Hepatocyte (in vitro differentiated cells): Measurements from ENCODE around the gene APEX1. TPM values are rescaled to one million over a fixed set of nuclear protein-coding genes. Genes with fewer than 3 reads are reported as not detected.

Experiments
- DNase-seq: peaks from one replicate; pipeline ENCODE4 v3.0.0-alpha.2; 2016; ENCODE audit warnings: low spot score
- H2AFZ ChIP-seq: fragments of 200-600 bp; sonication (generic); 2 replicates; pipeline ENCODE4 v1.6.0; 2016; ENCODE audit warnings: antibody characterized with exemption, mild to moderate bottlenecking
- H3K27ac ChIP-seq: fragments of 200-600 bp; sonication (generic); 2 replicates; pipeline ENCODE4 v1.5.1; 2016; ENCODE audit warnings: mild to moderate bottlenecking
- H3K27me3 ChIP-seq: fragments of 200-600 bp; sonication (generic); 2 replicates; pipeline ENCODE4 v1.6.1; 2016
- H3K36me3 ChIP-seq: fragments of 200-600 bp; sonication (generic); replicated peaks from 2 replicates; pipeline ENCODE4 v1.5.1; 2016; ENCODE audit warnings: low read depth; ENCODE audit not compliant: insufficient read depth
- H3K4me1 ChIP-seq: fragments of 200-600 bp; sonication (generic); 2 replicates; pipeline ENCODE4 v1.5.1; 2016; ENCODE audit warnings: mild to moderate bottlenecking, moderate library complexity; ENCODE audit not compliant: insufficient read depth
- H3K4me2 ChIP-seq: fragments of 200-600 bp; sonication (generic); 2 replicates; pipeline ENCODE4 v1.6.0; 2016
- H3K4me3 ChIP-seq: fragments of 200-600 bp; sonication (generic); 2 replicates; pipeline ENCODE4 v1.5.1; 2016; ENCODE audit warnings: mild to moderate bottlenecking
- H3K79me2 ChIP-seq: fragments of 200-600 bp; sonication (generic); 2 replicates; pipeline ENCODE4 v1.6.0; 2017; ENCODE audit warnings: mild to moderate bottlenecking
- H3K9me2 ChIP-seq: fragments of 200-600 bp; sonication (generic); replicated peaks from 2 replicates; pipeline ENCODE4 v1.6.0; 2017; ENCODE audit warnings: mild to moderate bottlenecking; ENCODE audit not compliant: insufficient read depth
- H3K9me3 ChIP-seq: fragments of 200-600 bp; sonication (generic); 2 replicates; pipeline ENCODE4 v1.5.1; 2016; ENCODE audit warnings: low read depth, mild to moderate bottlenecking
- H4K20me1 ChIP-seq: fragments of 200-600 bp; sonication (generic); 2 replicates; pipeline ENCODE4 v1.6.0; 2016; ENCODE audit warnings: mild to moderate bottlenecking; ENCODE audit not compliant: insufficient read depth, poor library complexity, severe bottlenecking
- EZH2 ChIP-seq: fragments of 200-600 bp; sonication (generic); IDR thresholded peaks from 2 replicates; pipeline ENCODE4 v1.6.1; 2016; ENCODE audit warnings: antibody characterized with exemption, mild to moderate bottlenecking, borderline replicate concordance
- EZH2phosphoT487 ChIP-seq: fragments of 200-600 bp; sonication (generic); IDR thresholded peaks from one replicate; pipeline ENCODE4 v1.6.1; 2018; ENCODE audit warnings: antibody characterized with exemption, mild to moderate bottlenecking, low read depth, moderate library complexity; ENCODE audit not compliant: unreplicated experiment, severe bottlenecking
- WGBS: methylation state at CpG from one replicate; pipeline ENCODE4 v1.1.6; 2016; ENCODE audit warnings: low lambda C conversion rate; ENCODE audit errors: missing lambda C conversion rate; 5-methylcytosine and 5-hydroxymethylcytosine counted together
- polyA plus RNA-seq: library from polyadenylated mRNA; unstranded; fragments of >200 nt; fragmentation: Nextera tagmentation; extraction: Ambion mirVana; gene quantifications from 2 replicates; pipeline ENCODE4 v1.2.1, GENCODE V29; 2016
- total RNA-seq: library from RNA; depleted of rRNA; stranded (reverse); fragments of >200 nt; gene quantifications from 2 replicates; pipeline ENCODE4 v1.2.3, GENCODE V29; 2014
- TF ChIP-seq, protein P1 (sequence below): fragments of 200-600 bp; sonication (generic); IDR thresholded peaks from 2 replicates; pipeline ENCODE4 v1.5.1; 2016; ENCODE audit warnings: antibody characterized with exemption, mild to moderate bottlenecking; ENCODE audit not compliant: poor library complexity

Gene APEX1
- total RNA-seq (56.5 and 84.2 TPM in 2 replicates), polyA plus RNA-seq (147 and 148 TPM in 2 replicates)

DNA sequence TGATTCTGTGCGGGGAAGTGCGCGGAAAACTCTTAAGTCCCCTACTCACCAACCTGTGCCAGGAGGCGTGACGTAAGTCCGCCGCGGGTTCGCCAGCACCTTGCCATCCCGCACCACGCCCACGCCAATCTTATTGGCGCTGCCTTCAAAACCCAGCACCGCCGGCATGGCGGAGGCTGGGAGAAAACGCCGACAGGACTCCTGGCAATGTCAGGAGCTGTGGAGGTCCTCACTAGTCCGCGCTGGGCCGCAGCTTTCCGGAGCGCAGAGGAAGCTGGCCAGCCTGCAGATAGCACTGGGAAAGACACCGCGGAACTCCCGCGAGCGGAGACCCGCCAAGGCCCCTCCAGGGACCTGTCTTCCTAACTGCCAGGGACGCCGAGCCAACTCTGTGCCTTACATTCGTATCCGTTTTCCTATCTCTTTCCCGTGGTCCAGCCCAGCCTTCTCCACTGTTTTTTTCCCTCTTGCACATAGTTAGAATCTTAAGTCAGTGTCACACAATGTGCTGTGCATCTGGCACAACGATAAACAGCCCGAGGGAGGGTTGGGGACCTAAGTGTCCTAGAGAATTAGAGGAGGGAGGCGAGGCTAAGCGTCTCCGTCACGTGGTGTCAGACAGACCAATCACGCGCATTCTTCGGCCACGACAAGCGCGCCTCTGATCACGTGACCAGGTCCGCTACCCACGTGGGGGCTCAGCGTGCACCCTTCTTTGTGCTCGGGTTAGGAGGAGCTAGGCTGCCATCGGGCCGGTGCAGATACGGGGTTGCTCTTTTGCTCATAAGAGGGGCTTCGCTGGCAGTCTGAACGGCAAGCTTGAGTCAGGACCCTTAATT, at the start of gene APEX1, which contains the start of gene OSGEP:
TSS of gene APEX1 (plus strand) at position 711 of the 839 bp plus-strand sequence. CDS start 420 bp downstream, outside the sequence.
TSS of gene OSGEP (minus strand) at position 297 of the 839 bp plus-strand sequence. CDS start at position 168, 129 bp downstream.
- under 1% methylated on average over 56 of the region's 56 CpGs for WGBS
- Histone ChIP-seq H4K20me1 (no peaks in the 10 kb centered on the region), H3K79me2 (peaks cover 54% of the 10 kb centered on the region), H3K36me3 (no peaks in the 10 kb centered on the region), H3K4me1 (peaks cover 18% of the 10 kb centered on the region), H3K4me2 (peak within 1 kb of the TSS; percentile 92), H3K27me3 (no peaks in the 10 kb centered on the region), H2AFZ (peak within 1 kb of the TSS; percentile 72), H3K27ac (peak within 1 kb of the TSS; percentile 96), H3K9me2 (no peaks in the 10 kb centered on the region), H3K9me3 (no peaks in the 10 kb centered on the region), H3K4me3 (peak within 1 kb of the TSS; percentile 60)
- DNase-seq: peak; percentile 100
- no peak for TF ChIP-seq EZH2phosphoT487

DNA sequence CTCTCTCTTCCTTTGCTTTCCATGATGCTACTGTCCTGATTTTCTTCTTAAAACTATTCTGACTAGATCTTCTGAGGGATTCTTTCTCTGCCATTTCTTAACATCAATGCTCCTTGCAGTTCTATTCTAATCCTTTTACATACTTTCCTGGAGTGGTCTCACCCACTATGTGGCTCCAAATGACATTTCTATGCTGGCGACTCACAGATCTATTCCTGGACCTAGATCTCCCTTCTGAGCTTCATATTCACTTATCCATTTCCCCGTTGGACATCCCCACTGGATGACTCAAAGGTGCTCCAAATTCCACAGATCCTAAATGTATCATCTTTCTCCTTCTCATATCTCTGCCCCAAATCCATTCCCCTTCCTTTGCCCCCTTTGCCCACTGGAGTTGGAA, 45.8 kb upstream of the APEX1 start:
- no peaks in the 10 kb centered on the region for H3K27me3 ChIP-seq
- no peak overlapping the region for H2AFZ ChIP-seq
- no peaks in the 10 kb centered on the region for H3K9me2 ChIP-seq
- TF ChIP-seq, protein P1, sequence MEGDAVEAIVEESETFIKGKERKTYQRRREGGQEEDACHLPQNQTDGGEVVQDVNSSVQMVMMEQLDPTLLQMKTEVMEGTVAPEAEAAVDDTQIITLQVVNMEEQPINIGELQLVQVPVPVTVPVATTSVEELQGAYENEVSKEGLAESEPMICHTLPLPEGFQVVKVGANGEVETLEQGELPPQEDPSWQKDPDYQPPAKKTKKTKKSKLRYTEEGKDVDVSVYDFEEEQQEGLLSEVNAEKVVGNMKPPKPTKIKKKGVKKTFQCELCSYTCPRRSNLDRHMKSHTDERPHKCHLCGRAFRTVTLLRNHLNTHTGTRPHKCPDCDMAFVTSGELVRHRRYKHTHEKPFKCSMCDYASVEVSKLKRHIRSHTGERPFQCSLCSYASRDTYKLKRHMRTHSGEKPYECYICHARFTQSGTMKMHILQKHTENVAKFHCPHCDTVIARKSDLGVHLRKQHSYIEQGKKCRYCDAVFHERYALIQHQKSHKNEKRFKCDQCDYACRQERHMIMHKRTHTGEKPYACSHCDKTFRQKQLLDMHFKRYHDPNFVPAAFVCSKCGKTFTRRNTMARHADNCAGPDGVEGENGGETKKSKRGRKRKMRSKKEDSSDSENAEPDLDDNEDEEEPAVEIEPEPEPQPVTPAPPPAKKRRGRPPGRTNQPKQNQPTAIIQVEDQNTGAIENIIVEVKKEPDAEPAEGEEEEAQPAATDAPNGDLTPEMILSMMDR: no peak
- TF ChIP-seq EZH2 (no peak), EZH2phosphoT487 (no peak)
- no peak overlapping the region for H3K27ac ChIP-seq
- H4K20me1 ChIP-seq: no peaks in the 10 kb centered on the region
- H3K79me2 ChIP-seq: peaks cover 45% of the 10 kb centered on the region
- WGBS: 86% methylated on average over 2 of the region's 2 CpGs
- no peaks in the 10 kb centered on the region for H3K9me3 ChIP-seq
- H3K4me2 ChIP-seq: no peak overlapping the region
- H3K36me3 ChIP-seq: no peaks in the 10 kb centered on the region
- peaks cover 5% of the 10 kb centered on the region for H3K4me1 ChIP-seq
- H3K4me3 ChIP-seq: no peak overlapping the region
- no peak for DNase-seq

DNA sequence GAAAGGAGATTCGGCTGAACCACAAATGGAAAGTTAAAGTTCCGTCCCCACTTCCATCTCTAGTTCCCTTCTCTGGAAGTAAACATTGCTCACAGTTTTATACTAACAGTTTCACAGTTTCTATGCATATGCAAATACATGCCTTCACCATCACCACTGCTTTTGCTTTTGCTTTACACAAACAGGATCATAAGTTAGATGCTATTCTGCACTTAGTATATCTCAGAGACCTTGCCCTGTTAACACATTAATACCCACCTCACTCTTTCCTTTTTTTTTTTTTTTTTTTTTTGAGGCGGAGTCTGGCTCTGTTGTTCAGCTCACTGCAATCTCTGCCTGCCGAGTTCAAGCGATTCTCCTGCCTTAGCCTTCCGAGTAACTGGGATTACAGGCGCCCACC, 42.6 kb upstream of the APEX1 start:
- Histone ChIP-seq H4K20me1 (no peaks in the 10 kb centered on the region), H3K9me2 (no peaks in the 10 kb centered on the region), H3K27ac (peak overlapping the region; percentile 98), H3K4me3 (peak overlapping the region; percentile 62), H3K4me1 (peaks cover 7% of the 10 kb centered on the region), H3K36me3 (no peaks in the 10 kb centered on the region), H3K9me3 (no peaks in the 10 kb centered on the region), H3K4me2 (peak overlapping the region; percentile 81), H3K27me3 (no peaks in the 10 kb centered on the region), H2AFZ (peak overlapping the region; percentile 90), H3K79me2 (peaks cover 32% of the 10 kb centered on the region)
- TF ChIP-seq EZH2 (no peak), EZH2phosphoT487 (no peak)
- TF ChIP-seq, protein P1: no peak
- 5% methylated on average over 7 of the region's 7 CpGs for whole genome bisulfite sequencing
- no peak for DNase-seq
